Spinal cord (tissue), 10 donors: ENCODE results near the gene BBS9. TPM values are rescaled to one million over a fixed set of nuclear protein-coding genes. Genes with fewer than 3 reads are reported as not detected.
"Not testable (repeated sequence)": the region's sequence is repeated elsewhere in the genome, so short reads cannot be mapped to it uniquely, and the experiment has no call there.

Source experiments
- DNase-seq, 6 donors: peaks; one replicate each; pipeline versions ENCODE4 v3.0.0 to v3.0.0-alpha.2; 2013 to 2015; ENCODE audit warnings: low spot score in 6 of 6, low read depth in 4 of 6
- H3K27ac ChIP-seq: one replicate; pipeline ENCODE4 v1.5.1; 2013; ENCODE audit warnings: low read depth, low read length, control low read depth
- H3K27me3 ChIP-seq: one replicate; pipeline ENCODE4 v1.6.1; 2013; ENCODE audit warnings: low read length; ENCODE audit not compliant: control insufficient read depth, insufficient read depth
- H3K36me3 ChIP-seq: one replicate; pipeline ENCODE4 v1.6.1; 2013; ENCODE audit warnings: low read length; ENCODE audit not compliant: control insufficient read depth, insufficient read depth
- H3K4me1 ChIP-seq: one replicate; pipeline ENCODE4 v1.6.1; 2013; ENCODE audit warnings: low read length; ENCODE audit not compliant: control insufficient read depth, insufficient read depth
- H3K4me3 ChIP-seq: one replicate; pipeline ENCODE4 v1.5.1; 2013; ENCODE audit warnings: low read depth, low read length, control low read depth
- H3K9me3 ChIP-seq: one replicate; pipeline ENCODE4 v1.6.1; 2013; ENCODE audit warnings: low read length; ENCODE audit not compliant: control insufficient read depth, insufficient read depth
- WGBS: methylation state at CpG from one replicate; pipeline ENCODE4 v1.1.5; 2013; ENCODE audit warnings: missing lambda C conversion rate; ENCODE audit not compliant: insufficient coverage; 5-methylcytosine and 5-hydroxymethylcytosine counted together
- long read RNA-seq, 4 donors: transcript quantifications; one replicate each; lab custom pipeline, GENCODE V29; 2026
- polyA plus RNA-seq, 2 donors: library from polyadenylated mRNA; unstranded; fragments of 120-200 nt; gene quantifications; one replicate each; pipeline ENCODE4 v1.2.1, GENCODE V29; 2013; ENCODE audit not compliant: insufficient read length in 2 of 2
- total RNA-seq, 2 donors: library from RNA; depleted of rRNA in 1 of 2; stranded (reverse); fragments of 120-200 nt in 1 of 2; fragments of >200 nt in 1 of 2; gene quantifications; one replicate each; pipeline versions ENCODE4 v1.2.3 to v1.2.4, GENCODE V29; 2013 to 2014
- donor health status: healthy.

Gene BBS9
- total RNA-seq: 10 to 100 TPM; 37.0 to 67.8 TPM
- 10 to 100 TPM; 19.3 to 20.9 TPM for polyA plus RNA-seq
- long read RNA-seq, donor 1, full-length matches to known transcripts: 3 of 3 reads
- long read RNA-seq, donor 1, partial matches to known transcripts: 0 of 3 reads
- long read RNA-seq, donor 1, other reads (novel, unspliced or antisense): 0 of 3 reads
- long read RNA-seq, donor 2, partial matches to known transcripts: 0 of 1 reads
- long read RNA-seq, donor 2, other reads (novel, unspliced or antisense): 0 of 1 reads
- long read RNA-seq, donor 3, partial matches to known transcripts: 0 of 1 reads
- long read RNA-seq, donor 3, other reads (novel, unspliced or antisense): 0 of 1 reads
- long read RNA-seq, donor 4, partial matches to known transcripts: 0 of 2 reads
- long read RNA-seq, donor 4, other reads (novel, unspliced or antisense): 0 of 2 reads

DNA sequence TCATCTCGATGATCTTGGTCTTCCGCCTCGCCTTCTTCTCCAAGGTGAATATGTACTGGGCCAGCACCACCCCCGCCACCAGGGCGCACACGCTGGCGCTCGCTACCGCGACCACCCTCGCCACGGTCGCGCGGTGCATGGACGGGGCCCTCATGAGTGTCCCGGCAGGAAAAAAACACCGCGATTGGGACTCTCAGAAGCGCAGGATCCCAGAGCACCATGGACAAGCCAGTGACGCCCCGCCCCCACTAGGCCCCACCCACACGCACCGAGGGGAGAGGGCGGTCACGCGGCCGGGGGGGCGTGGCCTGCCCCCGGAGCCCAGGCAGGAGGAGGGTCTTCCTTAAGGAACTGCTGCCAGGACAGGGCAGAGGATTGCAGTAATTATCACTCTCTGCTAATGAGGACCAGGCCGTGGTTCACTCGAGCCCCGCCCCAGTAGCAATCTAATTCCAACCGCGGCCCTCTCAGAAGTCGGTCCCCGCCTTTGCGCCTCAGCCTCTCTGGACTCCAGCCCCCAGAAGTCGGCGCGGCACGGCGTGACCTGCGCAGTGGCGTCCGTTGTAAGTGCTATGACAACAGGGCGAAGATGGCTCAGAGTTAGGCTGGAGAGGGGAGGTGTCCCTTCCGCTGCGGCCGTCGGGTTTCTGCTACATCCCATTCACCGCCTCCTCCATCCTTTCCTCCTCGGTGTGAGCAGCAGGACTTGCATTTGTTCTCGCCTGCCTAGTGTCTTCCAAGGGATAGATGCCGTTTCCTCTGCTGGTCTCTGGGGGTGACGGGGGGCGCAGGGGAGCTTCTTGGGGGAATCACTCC, at the start of gene BBS9:
TSS of gene BBS9 (plus strand) at position 575 of the 816 bp plus-strand sequence. CDS start 16,689 bp downstream, outside the sequence.
- no peaks in the 10 kb centered on the region for H3K9me3 ChIP-seq
- no peaks in the 10 kb centered on the region for H3K36me3 ChIP-seq
- WGBS: 0% methylated on average over 54 of the region's 57 CpGs
- peak within 1 kb of the TSS; percentile 94 for H3K27ac ChIP-seq
- peak within 1 kb of the TSS; percentile 93 for H3K4me3 ChIP-seq
- no peaks in the 10 kb centered on the region for H3K27me3 ChIP-seq
- DNase-seq: peak; percentile 89 to 98 (median 92)
- H3K4me1 ChIP-seq: no peaks in the 10 kb centered on the region

DNA sequence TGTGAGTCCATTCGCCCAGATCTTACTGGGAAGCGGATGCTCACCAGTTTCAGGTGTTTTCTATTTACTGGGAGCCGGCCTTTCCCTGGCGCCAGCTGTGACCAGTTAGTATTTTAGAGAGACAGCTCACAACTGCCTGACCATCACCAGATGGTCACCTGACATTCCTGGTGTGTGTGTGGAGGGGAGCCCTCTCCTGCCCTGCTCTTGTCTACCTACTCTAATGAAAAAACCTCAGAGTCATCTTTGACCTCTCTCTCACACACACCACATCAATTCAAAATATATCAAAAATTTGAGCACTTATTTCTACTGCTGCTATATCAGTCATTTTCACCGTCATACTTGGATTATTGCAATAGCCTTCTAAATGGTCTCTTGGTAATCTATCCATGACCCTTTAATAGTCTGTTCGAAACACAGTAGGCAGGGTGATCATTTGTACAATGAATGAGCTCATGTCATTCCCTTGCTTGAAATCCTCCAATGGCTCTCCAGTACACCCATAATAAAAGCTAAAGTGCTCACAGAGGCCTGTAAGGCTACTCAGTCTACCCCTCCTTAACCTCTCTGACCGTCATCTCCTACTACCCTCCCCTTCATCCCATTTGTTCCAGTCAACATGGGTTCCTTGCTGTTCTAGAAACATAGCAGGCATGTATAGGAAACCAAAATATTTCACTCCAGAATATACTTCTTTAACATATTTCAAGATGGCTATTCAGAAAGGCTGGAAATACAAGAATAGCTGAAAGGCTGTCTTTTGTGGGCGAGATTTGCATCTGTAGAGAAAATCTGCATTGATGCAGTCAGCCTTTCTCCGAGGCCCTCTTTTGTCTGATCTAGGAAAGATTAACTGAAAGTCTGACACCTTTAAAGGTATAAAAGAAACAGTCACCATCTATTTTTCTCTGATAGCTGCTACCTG, 49.3 kb upstream of the BBS9 start:
- Histone ChIP-seq H3K4me3 (no peak overlapping the region), H3K4me1 (no peaks in the 10 kb centered on the region), H3K27ac (no peak overlapping the region), H3K36me3 (no peaks in the 10 kb centered on the region), H3K9me3 (no peaks in the 10 kb centered on the region), H3K27me3 (no peaks in the 10 kb centered on the region)
- DNase-seq: peak in 1 of 6 donors; percentile 9
- 70% methylated on average over 2 of the region's 9 CpGs for WGBS

DNA sequence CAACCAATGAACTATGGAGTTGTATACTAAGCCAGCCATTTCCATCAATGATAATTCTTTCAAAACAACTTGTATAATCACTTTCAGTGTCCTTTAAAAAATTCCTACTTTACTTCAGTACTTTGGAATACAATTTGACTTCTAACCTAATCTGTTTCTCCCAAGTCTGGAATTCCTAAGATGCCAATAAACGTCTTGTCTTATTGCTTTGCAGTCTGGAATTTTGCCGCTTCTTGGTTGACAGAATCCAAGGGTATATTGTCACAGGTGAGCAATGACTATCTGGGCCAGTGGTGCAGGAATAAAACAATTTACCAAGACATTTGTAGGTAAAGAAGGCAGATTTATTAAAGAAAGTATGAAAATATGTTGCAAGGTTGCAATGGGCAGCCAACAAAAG, 42.0 kb upstream of the BBS9 start:
- no peak for DNase-seq
- no peak overlapping the region for H3K4me3 ChIP-seq
- H3K27me3 ChIP-seq: no peaks in the 10 kb centered on the region
- peaks cover 2% of the 10 kb centered on the region for H3K9me3 ChIP-seq
- H3K36me3 ChIP-seq: no peaks in the 10 kb centered on the region
- H3K4me1 ChIP-seq: no peaks in the 10 kb centered on the region
- H3K27ac ChIP-seq: no peak overlapping the region
- 83% methylated on average over 2 of the region's 2 CpGs for WGBS

DNA sequence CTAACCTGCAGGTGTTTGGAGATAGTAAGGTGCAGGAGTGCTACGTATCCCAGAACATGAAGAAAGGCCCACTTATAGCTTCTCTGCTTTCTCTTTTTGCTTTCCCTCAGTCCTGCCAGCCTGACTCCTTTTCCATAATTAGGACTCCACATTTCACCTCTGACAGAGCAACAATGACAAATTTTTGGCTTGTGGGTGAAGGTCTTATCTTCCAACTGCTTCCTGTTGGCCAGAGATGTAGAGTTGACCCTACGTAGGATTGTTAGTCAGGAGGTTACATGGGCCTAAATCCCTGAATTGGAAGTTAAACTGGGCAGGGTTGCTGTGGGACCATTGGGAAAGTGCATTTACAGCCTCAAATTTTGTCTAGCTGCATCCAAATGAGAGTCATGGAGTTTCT, 41.5 kb upstream of the BBS9 start:
- H3K4me3 ChIP-seq: no peak overlapping the region
- H3K27me3 ChIP-seq: no peaks in the 10 kb centered on the region
- H3K4me1 ChIP-seq: no peaks in the 10 kb centered on the region
- peaks cover 2% of the 10 kb centered on the region for H3K9me3 ChIP-seq
- no peak for DNase-seq
- WGBS: 100% methylated on average over 1 of the region's 2 CpGs
- H3K36me3 ChIP-seq: no peaks in the 10 kb centered on the region
- no peak overlapping the region for H3K27ac ChIP-seq

DNA sequence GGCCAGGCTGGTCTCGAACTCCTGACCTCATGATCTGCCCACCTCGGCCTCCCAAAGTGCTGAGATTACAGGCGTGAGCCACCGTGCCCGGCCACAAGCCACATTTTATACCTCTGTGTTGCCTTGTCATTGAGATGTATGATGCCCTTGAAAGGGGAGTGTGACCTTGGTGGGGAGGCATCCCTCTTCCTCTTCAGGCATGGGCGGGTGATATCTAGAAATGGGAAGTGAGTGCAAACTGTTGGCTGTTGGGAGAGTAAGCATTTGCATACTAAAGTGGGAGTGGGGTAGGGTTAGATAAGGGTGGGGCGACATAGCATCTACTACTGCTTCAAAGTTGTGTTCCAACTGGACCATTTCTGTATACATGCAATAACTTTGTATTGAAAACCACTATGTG, 40.2 kb upstream of the BBS9 start:
- no peaks in the 10 kb centered on the region for H3K4me1 ChIP-seq
- WGBS: 100% methylated on average over 1 of the region's 7 CpGs
- peaks cover 3% of the 10 kb centered on the region for H3K36me3 ChIP-seq
- no peaks in the 10 kb centered on the region for H3K27me3 ChIP-seq
- DNase-seq: no peak
- H3K4me3 ChIP-seq: no peak overlapping the region
- H3K9me3 ChIP-seq: peaks cover 2% of the 10 kb centered on the region
- no peak overlapping the region for H3K27ac ChIP-seq

DNA sequence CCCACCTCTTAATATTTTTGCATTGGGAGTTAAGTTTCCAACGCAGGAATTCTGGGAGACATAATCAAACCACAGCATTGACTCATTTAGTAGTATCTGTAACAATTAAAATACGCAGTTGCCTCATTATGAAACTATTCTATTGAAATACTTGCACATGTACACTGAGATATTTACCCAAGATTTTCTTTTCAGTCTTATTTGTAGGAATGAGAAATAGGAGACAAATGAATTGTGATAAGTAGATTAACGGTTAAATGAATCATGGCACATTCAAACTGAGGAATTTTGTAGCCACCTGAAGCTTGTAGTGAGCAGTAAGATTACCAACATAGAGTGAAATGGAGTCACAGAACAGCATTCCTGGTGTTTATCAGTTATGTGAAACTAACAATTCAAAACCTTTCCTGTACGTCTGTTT, 38.2 kb upstream of the BBS9 start:
- Histone ChIP-seq H3K36me3 (peaks cover 10% of the 10 kb centered on the region), H3K27ac (no peak overlapping the region), H3K27me3 (no peaks in the 10 kb centered on the region), H3K4me1 (no peaks in the 10 kb centered on the region), H3K9me3 (no peaks in the 10 kb centered on the region), H3K4me3 (no peak overlapping the region)
- no peak for DNase-seq
- WGBS: no CpG with 5 or more reads among the region's 4 CpGs

DNA sequence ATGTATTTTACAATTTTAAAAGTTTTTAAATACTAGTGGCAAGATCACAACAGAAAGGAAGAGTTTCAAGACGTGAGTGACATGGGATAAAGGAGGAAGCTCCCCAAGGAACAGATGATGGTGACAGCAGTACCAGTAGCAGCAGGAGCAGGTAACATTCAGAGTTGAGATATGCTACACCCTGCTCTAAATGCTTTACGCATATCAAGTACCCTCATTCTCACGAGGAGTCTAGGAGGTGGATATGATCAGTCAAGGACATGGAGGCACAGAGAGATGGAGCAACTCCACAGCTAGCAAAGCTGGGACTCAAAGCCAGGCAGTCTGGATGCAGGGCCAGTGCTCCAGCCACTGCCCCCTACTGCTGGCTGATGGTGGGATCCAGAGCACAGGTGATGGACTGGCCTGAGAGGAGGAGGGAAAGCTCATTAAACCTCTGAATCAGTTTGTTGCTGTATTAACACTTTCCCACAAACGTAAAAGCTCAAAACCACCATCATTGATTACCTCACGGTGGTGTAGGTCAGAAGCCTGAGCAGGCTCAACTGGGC, 37.6 kb upstream of the BBS9 start:
- H3K36me3 ChIP-seq: peaks cover 14% of the 10 kb centered on the region
- H3K9me3 ChIP-seq: no peaks in the 10 kb centered on the region
- H3K4me3 ChIP-seq: no peak overlapping the region
- no CpG with 5 or more reads among the region's 5 CpGs for WGBS
- H3K4me1 ChIP-seq: no peaks in the 10 kb centered on the region
- DNase-seq: no peak
- H3K27ac ChIP-seq: no peak overlapping the region
- no peaks in the 10 kb centered on the region for H3K27me3 ChIP-seq

DNA sequence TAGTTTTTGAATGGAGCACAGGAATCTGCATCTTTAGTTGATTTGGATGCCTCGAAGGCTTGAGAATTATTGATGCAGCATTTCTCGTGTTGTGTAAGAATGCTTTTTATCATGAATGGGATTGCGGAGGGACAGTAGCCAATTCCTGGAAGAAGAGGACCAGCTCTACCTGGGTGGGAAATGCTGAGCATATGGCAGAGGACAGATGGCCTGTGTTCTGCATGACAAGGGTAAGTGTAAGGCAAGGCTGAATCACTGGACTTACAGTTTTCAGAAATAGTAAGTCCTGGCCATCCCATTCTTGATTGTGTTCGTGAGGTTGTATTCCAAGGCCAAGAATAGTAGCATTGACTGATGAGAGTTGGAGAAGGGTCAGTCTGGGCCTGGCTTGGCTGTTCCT, 36.1 kb upstream of the BBS9 start:
- H3K27ac ChIP-seq: no peak overlapping the region
- H3K4me3 ChIP-seq: no peak overlapping the region
- no peaks in the 10 kb centered on the region for H3K9me3 ChIP-seq
- 97% methylated on average over 4 of the region's 4 CpGs for WGBS
- H3K4me1 ChIP-seq: no peaks in the 10 kb centered on the region
- no peaks in the 10 kb centered on the region for H3K27me3 ChIP-seq
- DNase-seq: no peak
- peaks cover 24% of the 10 kb centered on the region for H3K36me3 ChIP-seq

DNA sequence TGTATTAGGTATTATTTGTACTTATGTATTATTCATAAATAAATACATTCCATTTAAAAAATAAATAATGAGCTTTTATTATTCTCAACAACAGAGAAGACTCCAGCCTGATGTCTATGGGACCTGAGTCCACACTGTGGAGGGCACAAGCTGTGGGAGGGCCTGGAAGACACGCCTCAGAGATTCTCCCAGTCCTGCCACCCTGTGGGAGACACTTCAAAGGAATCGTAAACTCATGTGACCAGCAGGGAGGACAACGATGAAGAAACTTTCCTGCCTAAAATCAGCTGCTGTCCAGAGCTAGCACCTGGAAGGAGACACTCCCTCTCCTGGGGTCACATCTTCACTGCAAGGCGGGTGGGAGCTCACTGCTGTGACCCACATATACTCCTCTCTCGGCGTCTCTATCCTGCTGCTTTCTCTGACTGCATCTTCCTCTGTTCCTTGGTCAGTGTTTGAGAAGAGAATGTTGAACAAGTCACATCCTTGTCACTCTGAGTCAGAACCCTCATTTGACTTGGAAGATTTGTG, 34.6 kb upstream of the BBS9 start:
- H3K27ac ChIP-seq, H3K4me1 ChIP-seq, H3K4me3 ChIP-seq, H3K9me3 ChIP-seq, DNase-seq, H3K27me3 ChIP-seq: not testable (repeated sequence)
- whole genome bisulfite sequencing: 88% methylated on average over 1 of the region's 6 CpGs
- peaks cover 33% of the 10 kb centered on the region for H3K36me3 ChIP-seq
